HG03135 (cell line): ENCODE measurements around the gene OLA1.

Source experiments
- ATAC-seq: cut with Tn5 transposase; IDR thresholded peaks from one replicate; pipeline ENCODE4 v1.9.1; 2021; ENCODE audit warnings: mild to moderate bottlenecking, moderate library complexity; ENCODE audit not compliant: unreplicated experiment

The OLA1 gene

GRCh38 chr2:174224665-174225288 lies 23.6 kb downstream of the OLA1 start:
- ATAC-seq, result no peak

GRCh38 chr2:174224125-174224524 lies 24.2 kb downstream of the OLA1 start:
- no peak for ATAC-seq

DNA sequence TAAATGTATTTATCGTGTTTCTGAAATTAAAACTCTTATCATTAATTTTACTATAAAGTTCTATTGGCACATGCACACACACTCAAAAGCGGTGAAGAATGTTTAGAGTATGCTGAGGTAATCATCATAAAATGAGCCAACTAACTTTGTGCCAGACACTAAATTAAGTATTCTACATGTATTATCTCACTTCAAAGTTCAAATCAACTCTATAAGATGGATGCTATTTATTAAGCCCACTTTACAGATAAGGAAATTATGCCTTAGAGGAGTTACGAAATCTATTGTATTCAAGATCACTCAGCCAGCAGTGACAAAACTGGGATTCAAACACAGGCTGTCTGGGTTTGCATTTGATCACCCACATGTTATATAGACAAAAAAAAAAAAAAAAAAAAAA lies 24.9 kb downstream of the OLA1 start:
- ATAC-seq, result no peak

GRCh38 chr2:174222154-174222553 lies 26.2 kb downstream of the OLA1 start:
- no peak for ATAC-seq

GRCh38 chr2:174219321-174219720 lies 29.0 kb downstream of the OLA1 start:
- no peak for ATAC-seq

GRCh38 chr2:174218773-174219172 lies 29.6 kb downstream of the OLA1 start:
- no peak for ATAC-seq

GRCh38 chr2:174217869-174218268 lies 30.5 kb downstream of the OLA1 start:
- ATAC-seq, result no peak

DNA sequence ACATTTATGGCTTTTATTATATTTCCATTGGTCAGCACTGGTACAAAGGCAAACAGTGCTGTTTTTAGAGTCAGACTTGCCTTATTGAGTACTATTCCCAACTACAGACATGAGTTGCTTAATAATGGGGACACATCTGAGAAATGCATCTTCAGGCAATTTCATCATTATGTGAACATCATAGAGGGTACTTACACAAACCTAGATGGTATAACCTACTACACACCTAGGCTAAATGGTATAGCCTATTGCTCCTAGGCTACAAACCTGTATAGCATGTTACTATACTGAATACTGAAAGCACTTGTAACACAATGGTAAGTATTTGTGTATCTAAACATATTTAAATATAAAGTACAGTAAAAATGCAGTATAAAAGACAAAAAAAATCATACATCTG lies 36.4 kb downstream of the OLA1 start:
- ATAC-seq, result no peak

DNA sequence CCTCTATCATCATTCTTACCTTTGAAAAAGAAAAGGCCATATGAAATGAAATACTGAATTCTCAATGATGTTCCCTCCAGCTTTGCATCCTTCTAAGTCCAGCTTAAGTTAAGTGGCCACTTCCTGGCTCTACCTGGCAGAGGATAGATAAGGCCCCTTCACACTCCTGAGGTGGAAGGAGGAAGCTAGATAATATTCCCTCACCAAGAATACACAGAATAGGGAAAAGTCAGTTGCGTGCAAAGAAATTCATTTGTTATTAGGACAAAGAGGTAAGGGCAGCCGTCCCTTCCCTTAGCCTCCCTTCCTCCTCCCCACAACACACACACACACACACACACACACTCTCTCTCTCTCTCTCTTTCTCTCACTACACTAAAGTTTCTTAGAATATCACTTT lies 37.5 kb downstream of the OLA1 start:
- ATAC-seq, result no peak

GRCh38 chr2:174209325-174209724 lies 39.0 kb downstream of the OLA1 start:
- ATAC-seq, result no peak

- ATAC-seq, result no peak
Observed at GRCh38 chr2:174208026-174208425, 40.3 kb downstream of the OLA1 start.

- ATAC-seq, result no peak
Observed at GRCh38 chr2:174205562-174205961, 42.8 kb downstream of the OLA1 start.

GRCh38 chr2:174202188-174202587 lies 46.1 kb downstream of the OLA1 start:
- ATAC-seq, result no peak

- no peak for ATAC-seq
Observed at GRCh38 chr2:174198846-174199564, 49.3 kb downstream of the OLA1 start.

- ATAC-seq, result no peak
Observed at GRCh38 chr2:174195253-174195652, 53.1 kb downstream of the OLA1 start.

GRCh38 chr2:174193737-174194136 lies 54.6 kb downstream of the OLA1 start:
- ATAC-seq, result no peak

- no peak for ATAC-seq
Observed at GRCh38 chr2:174192664-174193063, 55.7 kb downstream of the OLA1 start.

DNA sequence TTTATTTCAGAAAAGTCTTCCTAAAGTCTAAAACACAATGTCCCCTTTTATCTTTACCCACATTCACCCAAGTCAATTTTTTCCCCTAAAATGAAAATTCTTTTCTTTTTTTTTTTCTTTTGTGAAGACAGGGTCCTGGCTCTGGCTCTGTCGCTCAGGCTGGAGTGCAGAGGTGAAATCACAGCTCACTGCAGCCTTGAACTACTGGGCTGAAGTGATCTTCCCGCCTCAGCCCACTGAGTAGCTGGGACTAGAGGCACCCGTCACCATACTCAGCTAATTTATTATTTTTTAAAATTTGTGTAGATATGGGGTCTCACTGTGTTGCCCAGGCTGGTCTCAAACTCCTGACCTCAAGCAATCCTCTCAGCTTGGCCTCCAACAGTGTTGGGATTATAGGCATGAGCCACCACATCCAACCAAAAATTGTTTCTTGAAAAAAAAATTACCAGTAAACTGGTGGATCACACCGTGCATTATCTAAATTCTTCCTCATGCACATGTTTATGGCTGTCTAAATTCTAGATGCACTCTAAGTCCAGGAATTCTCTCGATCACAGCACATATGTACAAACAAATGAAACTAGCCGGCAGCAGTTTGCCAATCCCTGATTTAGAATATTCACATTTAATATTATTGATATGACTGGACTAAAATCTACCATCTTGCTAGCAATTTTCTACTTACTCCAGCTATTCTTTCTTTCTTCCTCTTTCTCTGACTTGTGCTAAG lies 56.8 kb downstream of the OLA1 start:
- no peak for ATAC-seq

- ATAC-seq, result no peak
Observed at GRCh38 chr2:174184915-174185314, 63.4 kb downstream of the OLA1 start.

DNA sequence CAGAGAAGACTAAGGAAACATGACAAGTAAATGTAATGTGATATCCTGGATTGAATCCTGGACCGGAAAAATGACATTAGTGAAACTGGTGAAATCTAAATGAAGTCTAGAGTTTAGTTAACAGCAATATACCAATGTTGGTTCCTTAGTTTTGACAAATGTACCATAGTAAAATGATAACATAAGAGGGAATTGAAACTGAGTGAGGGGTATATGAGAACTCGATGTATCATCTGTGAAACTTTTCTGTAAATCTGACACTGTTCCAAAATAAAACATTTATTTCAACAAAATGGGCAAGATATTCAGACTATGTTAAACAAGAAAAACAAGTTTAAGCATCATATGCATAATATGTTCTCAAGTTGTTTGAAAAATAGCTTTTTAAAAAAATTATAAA lies 63.8 kb downstream of the OLA1 start:
- ATAC-seq, result no peak

GRCh38 chr2:174183076-174183475 lies 65.3 kb downstream of the OLA1 start:
- no peak for ATAC-seq

- ATAC-seq, result no peak
Observed at GRCh38 chr2:174181368-174181767, 67.0 kb downstream of the OLA1 start.
